ENCODE data around the gene CLCNKB.

DNA sequence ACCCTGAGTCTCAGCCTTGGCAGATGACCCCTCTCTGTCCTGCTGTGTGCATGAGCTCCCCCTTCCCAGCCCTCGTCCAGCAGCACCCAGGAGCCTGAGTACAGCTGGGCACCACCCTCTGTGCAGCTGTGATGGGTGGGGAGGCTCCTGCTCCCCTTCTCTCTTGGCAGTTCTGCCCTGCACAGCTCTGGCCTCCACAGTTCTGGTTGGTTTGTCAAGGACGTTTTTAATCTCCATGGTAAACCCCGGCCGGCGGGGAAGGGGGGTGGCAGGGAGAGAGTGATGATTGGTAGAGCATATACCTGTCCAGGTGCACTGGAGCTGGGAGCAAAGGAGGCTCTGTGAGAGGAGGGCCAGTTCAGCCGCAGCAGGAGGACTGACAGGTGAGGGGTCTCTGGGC is 21.9 kb upstream of the CLCNKB start, which contains the start of gene CLCNKA:
- TF ChIP-seq, protein P1, sequence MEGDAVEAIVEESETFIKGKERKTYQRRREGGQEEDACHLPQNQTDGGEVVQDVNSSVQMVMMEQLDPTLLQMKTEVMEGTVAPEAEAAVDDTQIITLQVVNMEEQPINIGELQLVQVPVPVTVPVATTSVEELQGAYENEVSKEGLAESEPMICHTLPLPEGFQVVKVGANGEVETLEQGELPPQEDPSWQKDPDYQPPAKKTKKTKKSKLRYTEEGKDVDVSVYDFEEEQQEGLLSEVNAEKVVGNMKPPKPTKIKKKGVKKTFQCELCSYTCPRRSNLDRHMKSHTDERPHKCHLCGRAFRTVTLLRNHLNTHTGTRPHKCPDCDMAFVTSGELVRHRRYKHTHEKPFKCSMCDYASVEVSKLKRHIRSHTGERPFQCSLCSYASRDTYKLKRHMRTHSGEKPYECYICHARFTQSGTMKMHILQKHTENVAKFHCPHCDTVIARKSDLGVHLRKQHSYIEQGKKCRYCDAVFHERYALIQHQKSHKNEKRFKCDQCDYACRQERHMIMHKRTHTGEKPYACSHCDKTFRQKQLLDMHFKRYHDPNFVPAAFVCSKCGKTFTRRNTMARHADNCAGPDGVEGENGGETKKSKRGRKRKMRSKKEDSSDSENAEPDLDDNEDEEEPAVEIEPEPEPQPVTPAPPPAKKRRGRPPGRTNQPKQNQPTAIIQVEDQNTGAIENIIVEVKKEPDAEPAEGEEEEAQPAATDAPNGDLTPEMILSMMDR (IDR thresholded peaks at IDR 0.05) = no peak
- TF ChIP-seq POLR2A (IDR thresholded peaks at IDR 0.05) = no peak
